Spleen (tissue), 11 donors: ENCODE results near the gene SETSIP. TPM values are rescaled to one million over a fixed set of nuclear protein-coding genes. Genes with fewer than 3 reads are reported as not detected.

ENCODE experiments used
- DNase-seq: peaks from one replicate; pipeline ENCODE4 v3.0.0-alpha.2; 2020
- H3K27ac ChIP-seq, 8 donors: fragments of 200-600 bp; sonication (generic) in 7 of 8; 1 replicate in 4 of 8; 2 replicates in 4 of 8; pipeline versions ENCODE4 v1.5.0 to v1.8.0; 2016 to 2021; ENCODE audit warnings: inconsistent platforms in 4 of 8, mild to moderate bottlenecking in 4 of 8, moderate library complexity in 1 of 8
- H3K27me3 ChIP-seq, 7 donors: fragments of 200-600 bp; sonication (generic) in 6 of 7; replicated peaks in 1 of 7; 1 replicate in 4 of 7; 2 replicates in 3 of 7; pipeline versions ENCODE4 v1.5.0 to v1.8.0; 2016 to 2021; ENCODE audit warnings: inconsistent platforms in 3 of 7, mild to moderate bottlenecking in 1 of 7
- H3K36me3 ChIP-seq, 6 donors: fragments of 200-600 bp; sonication (generic) in 5 of 6; 1 replicate in 4 of 6; 2 replicates in 2 of 6; pipeline versions ENCODE4 v1.5.0 to v1.8.0; 2016 to 2021; ENCODE audit warnings: inconsistent platforms in 2 of 6
- H3K4me1 ChIP-seq, 6 donors: fragments of 200-600 bp; sonication (generic) in 5 of 6; 1 replicate in 3 of 6; 2 replicates in 3 of 6; pipeline versions ENCODE4 v1.5.0 to v1.8.0; 2016 to 2021; ENCODE audit warnings: inconsistent platforms in 3 of 6
- H3K4me3 ChIP-seq, 8 donors: fragments of 200-600 bp; sonication (generic) in 7 of 8; 1 replicate in 4 of 8; 2 replicates in 4 of 8; pipeline versions ENCODE4 v1.5.0 to v1.8.0; 2016 to 2021; ENCODE audit warnings: inconsistent platforms in 4 of 8, mild to moderate bottlenecking in 4 of 8, moderate library complexity in 2 of 8
- H3K9me3 ChIP-seq, 8 donors: fragments of 200-600 bp; sonication (generic) in 7 of 8; 1 replicate in 4 of 8; 2 replicates in 4 of 8; pipeline versions ENCODE4 v1.5.0 to v1.8.0; 2016 to 2021; ENCODE audit warnings: inconsistent platforms in 4 of 8
- POLR2A ChIP-seq, 3 donors: fragments of 450-650 bp; IDR thresholded peaks; one replicate each; pipeline ENCODE4 v1.5.1; 2017; ENCODE audit warnings: antibody characterized with exemption in 3 of 3, mild to moderate bottlenecking in 1 of 3
- POLR2AphosphoS5 ChIP-seq, 3 donors: sonication (generic); formaldehyde crosslinking; IDR thresholded peaks; one replicate each; pipeline ENCODE4 v1.5.1; 2017; ENCODE audit warnings: antibody characterized with exemption in 3 of 3
- WGBS, 5 donors: extraction: QIAGEN DNeasy Blood & Tissue Kit in 3 of 5; methylation state at CpG; one replicate each; pipeline versions ENCODE4 v1.1.5 to v1.1.7; 2013 to 2018; 5-methylcytosine and 5-hydroxymethylcytosine counted together
- intact Hi-C: fragments of 100-400 bp; cut with DNase I; formaldehyde crosslinking; loops from one replicate; pipeline ENCODE4 v1.15.0; 2023; ENCODE audit warnings: low total_unique reads
- polyA plus RNA-seq, 3 donors: library from polyadenylated mRNA; stranded (reverse); fragments of 200-250 nt; gene quantifications; one replicate each; pipeline ENCODE4 v1.2.1, GENCODE V29; 2013
- total RNA-seq, 7 donors: library from RNA; depleted of rRNA in 3 of 7; stranded (reverse); fragments of >200 nt in 3 of 7; fragmentation: NEBNext Ultra II Directional in 4 of 7; extraction: Animal tissue kit (Norgen Biotek cat#: 25700) in 4 of 7; gene quantifications; one replicate each; pipeline versions ENCODE4 v1.1.0 to v1.2.1, GENCODE V29; 2016 to 2021
- TF ChIP-seq, protein P1 (sequence below), 11 experiments: fragments of 200-600 bp in 7 of 11; fragments of 450-650 bp in 4 of 11; sonication (generic) in 4 of 11; IDR thresholded peaks in 8 of 11; conservative IDR thresholded peaks in 3 of 11; 1 replicate in 7 of 11; 2 replicates in 4 of 11; pipeline versions ENCODE4 v1.4.0 to v1.8.0; 2016 to 2021; ENCODE audit warnings: antibody characterized with exemption in 11 of 11, inconsistent platforms in 4 of 11, mild to moderate bottlenecking in 1 of 11
- donor health status: healthy with polysubstance abuse.
- donor health status: DM: no; HTN: no; CAD: no; lungs with moderate emphysema.
- donor health status: DM: no; HTN: no; CAD: no.
- donor health status: Bipolar disorder and iron deficiency.
- donor health status: healthy.
- donor health status: DM: no; HTN: no; CAD: no.
- donor health status: DM: yes; HTN: yes; CAD: no.

Gene SETSIP
- total and polyA plus RNA-seq, 10 donors, result 0.15 TPM; not detected in 9

DNA sequence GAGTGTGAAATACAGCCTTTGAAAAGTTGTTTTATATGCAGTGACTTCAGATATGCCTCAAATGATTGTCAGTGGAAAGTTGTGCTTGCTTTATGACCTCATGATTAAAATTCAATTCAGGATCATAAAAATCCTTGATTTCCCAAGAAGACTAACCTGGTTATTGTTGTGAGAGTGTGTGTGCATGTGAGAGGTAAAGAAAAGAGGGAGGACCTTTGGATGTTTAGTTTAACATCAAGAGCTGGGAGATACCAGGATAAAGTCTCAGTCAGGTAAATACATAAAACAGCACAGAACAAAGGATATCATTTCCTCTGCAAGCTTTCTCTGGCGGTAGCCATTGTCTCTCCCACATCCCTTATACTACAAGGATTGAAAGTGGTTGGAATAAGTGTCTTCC, 19.4 kb upstream of the SETSIP start:
- no peak for TF ChIP-seq POLR2AphosphoS5 (IDR thresholded peaks at IDR 0.05)
- TF ChIP-seq, protein P1, sequence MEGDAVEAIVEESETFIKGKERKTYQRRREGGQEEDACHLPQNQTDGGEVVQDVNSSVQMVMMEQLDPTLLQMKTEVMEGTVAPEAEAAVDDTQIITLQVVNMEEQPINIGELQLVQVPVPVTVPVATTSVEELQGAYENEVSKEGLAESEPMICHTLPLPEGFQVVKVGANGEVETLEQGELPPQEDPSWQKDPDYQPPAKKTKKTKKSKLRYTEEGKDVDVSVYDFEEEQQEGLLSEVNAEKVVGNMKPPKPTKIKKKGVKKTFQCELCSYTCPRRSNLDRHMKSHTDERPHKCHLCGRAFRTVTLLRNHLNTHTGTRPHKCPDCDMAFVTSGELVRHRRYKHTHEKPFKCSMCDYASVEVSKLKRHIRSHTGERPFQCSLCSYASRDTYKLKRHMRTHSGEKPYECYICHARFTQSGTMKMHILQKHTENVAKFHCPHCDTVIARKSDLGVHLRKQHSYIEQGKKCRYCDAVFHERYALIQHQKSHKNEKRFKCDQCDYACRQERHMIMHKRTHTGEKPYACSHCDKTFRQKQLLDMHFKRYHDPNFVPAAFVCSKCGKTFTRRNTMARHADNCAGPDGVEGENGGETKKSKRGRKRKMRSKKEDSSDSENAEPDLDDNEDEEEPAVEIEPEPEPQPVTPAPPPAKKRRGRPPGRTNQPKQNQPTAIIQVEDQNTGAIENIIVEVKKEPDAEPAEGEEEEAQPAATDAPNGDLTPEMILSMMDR (IDR thresholded peaks at IDR 0.05 in 8 of 11, conservative IDR thresholded peaks at IDR 0.05 in 3 of 11), result no peak
- H3K27ac ChIP-seq, result no peak overlapping the region
- no peak for DNase-seq
- intact Hi-C loops, result no loop called here
- H3K36me3 ChIP-seq, result peaks cover 0 to under 1% (median 0%) of the 10 kb centered on the region in 6 donors
- no peaks in the 10 kb centered on the region for H3K27me3 ChIP-seq
- H3K4me3 ChIP-seq, result no peak overlapping the region
- H3K4me1 ChIP-seq, result peaks cover 0 to 15% (median 0%) of the 10 kb centered on the region in 6 donors
- no peaks in the 10 kb centered on the region for H3K9me3 ChIP-seq
- 72 to 91% (median 83%) methylated on average over 1 of the region's 1 CpG for WGBS, 5 donors

DNA sequence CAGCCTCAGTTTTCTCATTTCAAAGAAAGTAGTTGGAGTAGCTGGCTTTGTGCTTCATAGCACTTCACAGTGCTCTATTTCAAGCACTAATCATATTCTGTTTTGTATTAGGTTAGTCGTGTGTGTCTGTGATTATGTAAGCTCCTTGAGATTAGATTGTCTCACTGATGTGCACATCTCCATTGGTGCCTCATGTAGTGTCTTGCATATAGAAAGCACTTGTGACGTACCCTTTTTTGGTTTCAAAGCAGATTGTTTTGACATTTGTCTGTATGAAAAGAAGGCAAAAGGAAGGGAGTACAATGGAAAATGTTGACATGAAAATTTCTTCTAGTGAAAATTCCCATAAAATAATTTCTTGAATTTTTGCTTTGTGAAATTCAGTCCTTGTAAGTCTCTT, 18.9 kb upstream of the SETSIP start:
- Histone ChIP-seq H3K4me1 (peaks cover 0 to 15% (median 0%) of the 10 kb centered on the region in 6 donors), H3K9me3 (no peaks in the 10 kb centered on the region), H3K36me3 (peaks cover 0 to 5% (median 0%) of the 10 kb centered on the region in 6 donors), H3K4me3 (no peak overlapping the region), H3K27ac (no peak overlapping the region), H3K27me3 (no peaks in the 10 kb centered on the region)
- intact Hi-C loops, result no loop called here
- TF ChIP-seq POLR2A (IDR thresholded peaks at IDR 0.05), result no peak
- TF ChIP-seq, protein P1 (IDR thresholded peaks at IDR 0.05 in 8 of 11, conservative IDR thresholded peaks at IDR 0.05 in 3 of 11), result no peak
- no peak for TF ChIP-seq POLR2AphosphoS5 (IDR thresholded peaks at IDR 0.05)
- WGBS, 5 donors, result 79 to 89% (median 83%) methylated on average over 2 of the region's 2 CpGs
- no peak for DNase-seq

- no peak for DNase-seq
- 92 to 96% (median 94%) methylated on average over 5 of the region's 5 CpGs for WGBS, 5 donors
- intact Hi-C loops, result no loop called here
- Histone ChIP-seq H3K4me3 (no peak overlapping the region), H3K27ac (no peak overlapping the region), H3K9me3 (peaks cover 0 to 10% (median 6%) of the 10 kb centered on the region in 8 donors), H3K36me3 (peaks cover 0 to 6% (median 0%) of the 10 kb centered on the region in 6 donors), H3K4me1 (peaks cover 0 to 11% (median 0%) of the 10 kb centered on the region in 6 donors), H3K27me3 (no peaks in the 10 kb centered on the region)
- TF ChIP-seq, protein P1 (IDR thresholded peaks at IDR 0.05 in 8 of 11, conservative IDR thresholded peaks at IDR 0.05 in 3 of 11), result no peak
- TF ChIP-seq POLR2A (IDR thresholded peaks at IDR 0.05), result no peak
- TF ChIP-seq POLR2AphosphoS5 (IDR thresholded peaks at IDR 0.05), result no peak
Measured at GRCh38 chr1:92091625-92092024, 16.4 kb upstream of the SETSIP start.

- intact Hi-C loops, result no loop called here
- peaks cover 0 to 24% (median 0%) of the 10 kb centered on the region in 6 donors for H3K36me3 ChIP-seq
- WGBS, 5 donors, result 82 to 91% (median 84%) methylated on average over 1 of the region's 1 CpG
- no peak overlapping the region for H3K4me3 ChIP-seq
- TF ChIP-seq POLR2A (IDR thresholded peaks at IDR 0.05) (no peak), POLR2AphosphoS5 (IDR thresholded peaks at IDR 0.05) (no peak)
- TF ChIP-seq, protein P1 (IDR thresholded peaks at IDR 0.05 in 8 of 11, conservative IDR thresholded peaks at IDR 0.05 in 3 of 11), result no peak
- no peak for DNase-seq
- H3K27ac ChIP-seq, result no peak overlapping the region
- peaks cover 0 to 35% (median 27%) of the 10 kb centered on the region in 8 donors for H3K9me3 ChIP-seq
- no peaks in the 10 kb centered on the region for H3K4me1 ChIP-seq
- no peaks in the 10 kb centered on the region for H3K27me3 ChIP-seq
Measured at GRCh38 chr1:92087542-92087941, 12.3 kb upstream of the SETSIP start.
